Measurements from ENCODE around the gene GNPTAB.
"Not testable (repeated sequence)": the region's sequence is repeated elsewhere in the genome, so short reads cannot be mapped to it uniquely, and the experiment has no call there.

The GNPTAB gene

DNA sequence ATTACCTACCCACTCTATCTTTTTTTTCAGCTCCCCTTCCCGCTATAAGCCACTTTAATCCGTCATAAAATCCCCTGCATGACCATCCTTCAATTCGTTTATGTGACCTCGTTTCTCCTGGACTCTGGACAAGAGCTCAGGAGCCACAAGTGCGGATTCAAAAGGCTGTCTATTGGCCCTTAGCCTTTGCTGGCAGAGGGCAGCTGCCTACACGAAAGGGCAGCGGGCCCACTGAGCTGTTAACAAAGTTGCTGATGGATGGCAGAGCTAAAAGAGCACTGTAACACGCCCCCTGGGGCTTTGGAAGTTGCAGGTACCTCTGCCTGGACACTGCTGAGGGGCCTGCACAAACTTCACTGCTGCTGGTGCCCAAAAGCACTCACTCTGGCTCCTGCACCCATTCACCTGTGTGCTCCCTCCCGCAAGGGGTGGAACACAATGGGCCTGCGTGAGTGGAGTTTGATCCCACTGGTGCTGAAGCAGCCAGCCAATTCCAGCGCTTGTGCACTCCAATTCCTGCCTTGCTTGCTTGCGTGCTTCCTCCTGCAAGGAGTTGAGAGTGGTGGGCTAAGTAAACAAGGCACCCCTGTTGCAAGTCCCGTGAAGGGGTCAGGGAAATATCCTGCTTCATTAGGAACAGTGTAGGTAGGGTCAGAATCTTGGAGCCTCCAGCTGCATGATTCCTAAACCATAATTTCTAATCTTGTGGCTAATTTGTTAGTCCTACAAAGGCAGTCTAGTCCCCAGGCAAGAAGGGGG is 36.0 kb upstream of the GNPTAB start:
- H3K9me3 ChIP-seq (ENCODE audit: insufficient read depth, low read length) = 0 out of 2 replicates have a peak, but pooled peaks cover 6% of the 10 kb centered on the region
- no peak overlapping the region for H2AFZ ChIP-seq (ENCODE audit: low read depth, low read length)
- no peak overlapping the region for H3K4me3 ChIP-seq (ENCODE audit: low read length)
- H3K4me1 ChIP-seq (ENCODE audit: low read length) = peaks cover 6% of the 10 kb centered on the region; the same call in 1 of the 2 replicates
- H3K79me2 ChIP-seq (ENCODE audit: low read length) = no peaks in the 10 kb centered on the region
- H3K36me3 ChIP-seq (replicated peaks; ENCODE audit: low read depth, low read length) = no peaks in the 10 kb centered on the region
- H3K9ac ChIP-seq (ENCODE audit: low read length) = no peak overlapping the region
- H3K27me3 ChIP-seq (ENCODE audit: low read depth, low read length) = no peaks in the 10 kb centered on the region
- no peak overlapping the region for H3K27ac ChIP-seq (ENCODE audit: low read length)
- H3K4me2 ChIP-seq (ENCODE audit: low read length) = no peak overlapping the region
- no peak for TF ChIP-seq EZH2phosphoT487 (IDR thresholded peaks at IDR 0.05; ENCODE audit: low read depth)
- TF ChIP-seq, protein P1, sequence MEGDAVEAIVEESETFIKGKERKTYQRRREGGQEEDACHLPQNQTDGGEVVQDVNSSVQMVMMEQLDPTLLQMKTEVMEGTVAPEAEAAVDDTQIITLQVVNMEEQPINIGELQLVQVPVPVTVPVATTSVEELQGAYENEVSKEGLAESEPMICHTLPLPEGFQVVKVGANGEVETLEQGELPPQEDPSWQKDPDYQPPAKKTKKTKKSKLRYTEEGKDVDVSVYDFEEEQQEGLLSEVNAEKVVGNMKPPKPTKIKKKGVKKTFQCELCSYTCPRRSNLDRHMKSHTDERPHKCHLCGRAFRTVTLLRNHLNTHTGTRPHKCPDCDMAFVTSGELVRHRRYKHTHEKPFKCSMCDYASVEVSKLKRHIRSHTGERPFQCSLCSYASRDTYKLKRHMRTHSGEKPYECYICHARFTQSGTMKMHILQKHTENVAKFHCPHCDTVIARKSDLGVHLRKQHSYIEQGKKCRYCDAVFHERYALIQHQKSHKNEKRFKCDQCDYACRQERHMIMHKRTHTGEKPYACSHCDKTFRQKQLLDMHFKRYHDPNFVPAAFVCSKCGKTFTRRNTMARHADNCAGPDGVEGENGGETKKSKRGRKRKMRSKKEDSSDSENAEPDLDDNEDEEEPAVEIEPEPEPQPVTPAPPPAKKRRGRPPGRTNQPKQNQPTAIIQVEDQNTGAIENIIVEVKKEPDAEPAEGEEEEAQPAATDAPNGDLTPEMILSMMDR (IDR thresholded peaks at IDR 0.05; ENCODE audit: low read depth, low read length) = no peak
- H4K20me1 ChIP-seq (ENCODE audit: insufficient read depth, low read length) = no peaks in the 10 kb centered on the region

DNA sequence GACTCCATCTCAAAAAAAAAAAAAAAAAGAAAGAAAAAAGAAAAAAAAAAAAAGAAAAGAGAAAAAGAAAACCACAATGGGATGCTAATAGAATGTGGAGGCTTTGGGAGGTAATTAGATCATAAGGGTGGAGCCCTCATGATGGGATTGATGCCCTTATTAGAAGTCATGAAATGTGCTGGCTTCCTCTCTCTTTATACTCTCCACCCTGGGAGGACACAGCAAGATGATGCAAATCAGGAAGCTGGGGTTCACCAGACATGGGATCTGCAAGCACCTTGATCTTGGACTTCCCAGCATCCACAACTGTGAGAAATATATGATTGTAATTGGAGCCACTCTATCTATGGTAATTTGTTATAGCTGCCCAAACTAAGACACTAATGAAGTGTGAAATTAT is 33.2 kb upstream of the GNPTAB start:
- no peaks in the 10 kb centered on the region for H3K27me3 ChIP-seq (ENCODE audit: low read depth, low read length)
- H3K9ac ChIP-seq (ENCODE audit: low read length) = no peak overlapping the region
- peaks cover 30% of the 10 kb centered on the region for H3K4me1 ChIP-seq (ENCODE audit: low read length)
- no peak overlapping the region for H3K4me3 ChIP-seq (ENCODE audit: low read length)
- no peaks in the 10 kb centered on the region for H4K20me1 ChIP-seq (ENCODE audit: insufficient read depth, low read length)
- TF ChIP-seq, protein P1 (IDR thresholded peaks at IDR 0.05; ENCODE audit: low read depth, low read length) = no peak
- no peak for TF ChIP-seq EZH2phosphoT487 (IDR thresholded peaks at IDR 0.05; ENCODE audit: low read depth)
- no peak overlapping the region for H2AFZ ChIP-seq (ENCODE audit: low read depth, low read length)
- no peak overlapping the region for H3K27ac ChIP-seq (ENCODE audit: low read length)
- H3K79me2 ChIP-seq (ENCODE audit: low read length) = no peaks in the 10 kb centered on the region
- 0 out of 2 replicates have a peak, but pooled peaks cover 6% of the 10 kb centered on the region for H3K9me3 ChIP-seq (ENCODE audit: insufficient read depth, low read length)
- no peaks in the 10 kb centered on the region for H3K36me3 ChIP-seq (replicated peaks; ENCODE audit: low read depth, low read length)
- H3K4me2 ChIP-seq (ENCODE audit: low read length) = no peak overlapping the region

DNA sequence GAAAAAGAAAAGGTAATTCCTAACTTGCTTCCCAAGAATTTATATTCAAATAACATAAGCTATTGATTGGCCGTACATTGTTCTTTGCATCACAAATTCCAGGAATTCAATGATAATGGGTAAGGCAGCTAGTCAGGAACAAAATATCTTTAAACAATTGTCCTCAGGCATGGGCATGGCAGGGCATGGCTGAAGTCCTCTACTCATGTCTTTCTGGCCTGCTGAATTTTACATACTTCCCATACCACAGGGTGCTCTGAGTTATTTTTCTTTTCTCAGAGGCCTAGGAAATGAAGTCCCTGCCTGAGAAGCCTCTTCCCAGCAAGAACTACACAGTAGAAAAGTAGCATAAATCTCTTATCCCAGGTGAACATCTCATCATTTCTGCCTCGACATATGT is 31.5 kb upstream of the GNPTAB start:
- Histone ChIP-seq H3K4me1 (ENCODE audit: low read length) (peaks cover 47% of the 10 kb centered on the region), H3K4me2 (ENCODE audit: low read length) (no peak overlapping the region), H3K79me2 (ENCODE audit: low read length) (no peaks in the 10 kb centered on the region), H3K4me3 (ENCODE audit: low read length) (no peak overlapping the region), H3K9ac (ENCODE audit: low read length) (no peak overlapping the region), H2AFZ (ENCODE audit: low read depth, low read length) (no peak overlapping the region), H3K9me3 (ENCODE audit: insufficient read depth, low read length) (0 out of 2 replicates have a peak, but pooled peaks cover 6% of the 10 kb centered on the region), H4K20me1 (ENCODE audit: insufficient read depth, low read length) (no peaks in the 10 kb centered on the region), H3K36me3 (replicated peaks; ENCODE audit: low read depth, low read length) (no peaks in the 10 kb centered on the region), H3K27me3 (ENCODE audit: low read depth, low read length) (no peaks in the 10 kb centered on the region), H3K27ac (ENCODE audit: low read length) (no peak overlapping the region)
- TF ChIP-seq, protein P1 (IDR thresholded peaks at IDR 0.05; ENCODE audit: low read depth, low read length) = no peak
- TF ChIP-seq EZH2phosphoT487 (IDR thresholded peaks at IDR 0.05; ENCODE audit: low read depth) = no peak

DNA sequence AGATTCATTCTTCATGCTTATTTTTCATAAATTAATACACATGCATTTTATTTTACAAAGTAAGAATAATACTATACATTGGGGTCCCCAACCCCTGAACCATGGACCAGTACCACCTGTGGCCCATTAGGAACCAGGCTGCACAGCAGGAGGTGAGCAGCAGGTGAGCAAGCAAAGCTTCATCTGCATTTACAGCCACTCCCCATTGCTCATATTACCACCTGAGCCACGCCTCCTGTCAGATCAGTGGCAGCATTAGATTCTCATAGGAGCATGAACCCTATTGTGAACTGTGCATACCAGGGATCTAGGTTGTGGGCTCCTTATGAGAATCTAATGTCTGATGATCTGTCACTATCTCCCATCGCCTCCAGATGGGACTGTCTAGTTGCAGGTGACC is 30.9 kb upstream of the GNPTAB start:
- not testable (repeated sequence) for H4K20me1 ChIP-seq (ENCODE audit: insufficient read depth, low read length); H3K79me2 ChIP-seq (ENCODE audit: low read length); H3K27me3 ChIP-seq (ENCODE audit: low read depth, low read length); H3K36me3 ChIP-seq (replicated peaks; ENCODE audit: low read depth, low read length); H3K9me3 ChIP-seq (ENCODE audit: insufficient read depth, low read length); H3K27ac ChIP-seq (ENCODE audit: low read length); H3K4me2 ChIP-seq (ENCODE audit: low read length); H3K9ac ChIP-seq (ENCODE audit: low read length); H2AFZ ChIP-seq (ENCODE audit: low read depth, low read length); H3K4me3 ChIP-seq (ENCODE audit: low read length)
- peaks cover 53% of the 10 kb centered on the region for H3K4me1 ChIP-seq (ENCODE audit: low read length)
